ENCODE data around the gene DDX39B. TPM values are rescaled to one million over a fixed set of nuclear protein-coding genes. Genes with fewer than 3 reads are reported as not detected.

Gene DDX39B
- total RNA-seq, 1 donor from 2014 or later: 336 TPM

DNA sequence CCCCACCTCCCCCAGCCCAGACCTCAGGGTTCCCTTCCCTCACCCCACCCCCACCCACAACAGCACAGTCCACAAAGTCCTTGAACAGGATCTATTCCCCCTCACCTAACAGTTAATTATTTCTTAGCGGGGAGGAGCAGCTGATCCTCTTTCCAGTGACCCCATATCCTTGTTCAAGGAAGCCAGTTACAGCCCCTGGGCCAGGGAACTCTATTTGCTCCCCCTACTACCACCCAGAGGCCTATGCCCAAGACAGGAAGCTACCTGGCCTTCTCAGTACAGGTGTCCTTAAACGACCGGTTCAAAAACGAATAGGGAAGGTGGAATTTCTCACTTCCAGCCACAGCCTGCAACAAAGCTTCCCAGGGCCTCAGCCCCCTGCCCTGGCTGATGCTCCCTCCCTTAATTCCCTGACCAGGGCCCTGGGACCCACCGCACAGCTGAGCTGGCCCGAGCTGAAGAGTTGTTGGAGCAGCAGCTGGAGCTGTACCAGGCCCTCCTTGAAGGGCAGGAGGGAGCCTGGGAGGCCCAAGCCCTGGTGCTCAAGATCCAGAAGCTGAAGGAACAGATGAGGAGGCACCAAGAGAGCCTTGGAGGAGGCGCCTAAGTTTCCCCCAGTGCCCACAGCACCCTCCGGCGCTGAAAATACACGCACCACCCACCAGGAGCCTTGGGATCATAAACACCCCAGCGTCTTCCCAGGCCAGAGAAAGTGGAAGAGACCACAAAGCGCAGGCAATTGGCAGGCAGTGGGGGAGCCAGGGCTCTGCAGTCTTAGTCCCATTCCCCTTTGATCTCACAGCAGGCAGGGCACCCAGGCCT is 12.3 kb downstream of the DDX39B start:
- peaks cover 31% of the 10 kb centered on the region for H3K36me3 Mint-ChIP-seq (ENCODE audit: low read depth, unreplicated experiment)
- H3K4me1 Mint-ChIP-seq (ENCODE audit: unreplicated experiment): peaks cover 5% of the 10 kb centered on the region
- no peaks in the 10 kb centered on the region for H3K9me3 Mint-ChIP-seq (ENCODE audit: unreplicated experiment)
- H3K4me3 Mint-ChIP-seq (ENCODE audit: unreplicated experiment): peak overlapping the region; percentile 47
- TF ChIP-seq CTCF (IDR thresholded peaks at IDR 0.05; ENCODE audit: unreplicated experiment): no peak
- no peak for DNase-seq (ENCODE audit: low spot score)
- H3K27me3 Mint-ChIP-seq (ENCODE audit: unreplicated experiment): peaks cover 2% of the 10 kb centered on the region
- H3K27ac Mint-ChIP-seq (ENCODE audit: unreplicated experiment): no peak overlapping the region

GRCh38 chr6:31528821-31529328 is 12.9 kb downstream of the DDX39B start, which contains the start of gene MCCD1:
TSS of gene MCCD1 (plus strand) at chr6:31528962. CDS start at chr6:31529015, 53 bp downstream.
- H3K9me3 Mint-ChIP-seq (ENCODE audit: unreplicated experiment): no peaks in the 10 kb centered on the region
- no peak within 1 kb of the TSS for H3K4me3 Mint-ChIP-seq (ENCODE audit: unreplicated experiment)
- no peak for DNase-seq (ENCODE audit: low spot score)
- TF ChIP-seq CTCF (IDR thresholded peaks at IDR 0.05; ENCODE audit: unreplicated experiment): no peak
- H3K27me3 Mint-ChIP-seq (ENCODE audit: unreplicated experiment): peaks cover 2% of the 10 kb centered on the region
- peaks cover 5% of the 10 kb centered on the region for H3K4me1 Mint-ChIP-seq (ENCODE audit: unreplicated experiment)
- peaks cover 31% of the 10 kb centered on the region for H3K36me3 Mint-ChIP-seq (ENCODE audit: low read depth, unreplicated experiment)
- H3K27ac Mint-ChIP-seq (ENCODE audit: unreplicated experiment): peak within 1 kb of the TSS; percentile 67

- Mint-ChIP-seq H3K36me3 (ENCODE audit: low read depth, unreplicated experiment) (peaks cover 30% of the 10 kb centered on the region), H3K9me3 (ENCODE audit: unreplicated experiment) (no peaks in the 10 kb centered on the region), H3K27ac (ENCODE audit: unreplicated experiment) (peak overlapping the region; percentile 67), H3K4me3 (ENCODE audit: unreplicated experiment) (no peak overlapping the region), H3K4me1 (ENCODE audit: unreplicated experiment) (peaks cover 5% of the 10 kb centered on the region), H3K27me3 (ENCODE audit: unreplicated experiment) (peaks cover 2% of the 10 kb centered on the region)
- no peak for DNase-seq (ENCODE audit: low spot score)
- TF ChIP-seq CTCF (IDR thresholded peaks at IDR 0.05; ENCODE audit: unreplicated experiment): no peak
Measured at GRCh38 chr6:31528307-31528777, 13.5 kb downstream of the DDX39B start.

GRCh38 chr6:31525932-31526591 is 15.7 kb downstream of the DDX39B start:
- peaks cover 2% of the 10 kb centered on the region for H3K27me3 Mint-ChIP-seq (ENCODE audit: unreplicated experiment)
- DNase-seq (ENCODE audit: low spot score): no peak
- peak overlapping the region; percentile 84 for H3K27ac Mint-ChIP-seq (ENCODE audit: unreplicated experiment)
- H3K36me3 Mint-ChIP-seq (ENCODE audit: low read depth, unreplicated experiment): peaks cover 11% of the 10 kb centered on the region
- TF ChIP-seq CTCF (IDR thresholded peaks at IDR 0.05; ENCODE audit: unreplicated experiment): no peak
- no peak overlapping the region for H3K4me3 Mint-ChIP-seq (ENCODE audit: unreplicated experiment)
- H3K9me3 Mint-ChIP-seq (ENCODE audit: unreplicated experiment): no peaks in the 10 kb centered on the region
- peaks cover 5% of the 10 kb centered on the region for H3K4me1 Mint-ChIP-seq (ENCODE audit: unreplicated experiment)

Measured in endothelial cell (in vitro differentiated cells).